GM19238 (cell line): ENCODE results near the gene RGPD8.
"Not testable (repeated sequence)": the region's sequence is repeated elsewhere in the genome, so short reads cannot be mapped to it uniquely, and the experiment has no call there.

ENCODE experiments used
- DNase-seq: peaks from one replicate; pipeline ENCODE4 v3.0.0; 2011; ENCODE audit warnings: low spot score; ENCODE audit not compliant: insufficient read length

Gene RGPD8

DNA sequence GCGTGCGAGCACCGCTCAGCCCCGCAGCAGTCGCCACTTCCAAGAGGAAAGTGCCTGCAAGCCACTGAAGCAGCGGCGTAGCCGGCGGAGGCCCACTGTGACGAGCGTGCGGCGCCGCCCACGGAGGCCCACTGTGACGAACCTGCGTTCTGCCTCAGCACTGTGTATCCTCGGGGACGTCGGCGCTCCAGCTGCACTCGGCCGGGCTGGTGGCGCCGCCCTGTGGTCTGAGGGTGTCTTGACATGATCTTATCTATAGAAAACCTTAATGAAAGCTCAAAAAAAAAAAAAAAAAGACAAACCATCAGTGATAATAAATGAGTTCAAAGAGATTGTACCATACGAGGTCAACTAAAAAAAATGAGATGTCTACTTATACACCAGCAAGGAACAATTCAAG, at the start of gene RGPD8:
RGPD8 (minus strand) TSS at position 166 of the 400 bp plus-strand sequence. CDS start 192 bp downstream, outside the sequence.
- DNase-seq, result peak; percentile 20

DNA sequence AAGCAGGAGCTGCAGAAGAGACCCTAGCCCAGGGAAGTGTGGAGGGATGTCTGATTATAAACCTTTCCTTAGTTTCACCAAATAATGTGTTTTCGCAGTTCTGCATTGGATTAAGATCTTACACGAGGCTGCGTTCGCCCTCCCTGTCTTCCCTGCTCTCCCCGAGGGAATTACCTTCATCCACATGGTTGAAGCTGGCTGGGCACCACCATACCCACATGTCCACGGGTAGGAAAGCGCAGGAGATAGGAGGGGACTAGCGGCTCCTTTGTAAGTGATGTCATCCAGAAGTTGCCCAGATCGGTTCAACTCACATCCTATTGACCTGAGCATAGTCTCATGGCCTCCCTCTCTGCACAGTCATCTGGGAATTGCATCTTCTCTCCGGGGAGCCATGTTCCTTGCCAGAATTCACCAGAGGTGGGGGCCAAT, 49.6 kb upstream of the RGPD8 start:
- peak; percentile 10 for DNase-seq

DNA sequence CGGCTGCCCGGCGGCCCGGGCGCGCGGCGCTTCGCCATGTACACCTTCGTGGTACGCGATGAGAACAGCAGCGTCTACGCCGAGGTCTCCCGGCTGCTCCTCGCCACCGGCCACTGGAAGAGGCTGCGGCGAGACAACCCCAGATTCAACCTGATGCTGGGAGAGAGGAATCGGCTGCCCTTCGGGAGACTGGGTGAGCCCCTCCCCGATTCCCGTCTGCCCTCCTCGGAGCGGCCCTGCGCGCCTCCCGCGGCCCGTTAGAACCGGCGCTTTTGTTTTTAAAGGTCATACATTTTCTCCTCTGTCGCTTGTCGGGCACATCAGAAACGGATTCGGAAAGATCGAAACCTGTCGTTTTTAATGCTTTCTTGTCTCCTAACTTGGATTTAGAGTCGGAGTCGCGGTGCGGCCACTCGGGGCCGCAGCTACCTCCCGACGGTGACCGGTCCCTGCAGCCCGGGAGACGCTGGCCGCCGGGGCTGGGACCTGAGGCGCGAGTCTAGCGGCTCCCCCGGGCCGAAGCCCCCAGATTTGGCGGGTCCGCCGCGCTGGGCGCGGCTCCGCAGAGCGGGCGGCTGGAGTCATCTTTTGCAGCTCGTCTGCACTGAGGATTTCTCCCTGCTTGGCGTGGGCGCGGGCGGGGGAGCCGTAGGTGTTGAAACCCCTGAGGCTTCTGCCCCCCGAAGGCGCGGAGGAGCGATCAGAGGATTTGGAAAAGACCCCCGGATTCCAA, 49.0 kb upstream of the RGPD8 start:
- peak; percentile 30 for DNase-seq

DNA sequence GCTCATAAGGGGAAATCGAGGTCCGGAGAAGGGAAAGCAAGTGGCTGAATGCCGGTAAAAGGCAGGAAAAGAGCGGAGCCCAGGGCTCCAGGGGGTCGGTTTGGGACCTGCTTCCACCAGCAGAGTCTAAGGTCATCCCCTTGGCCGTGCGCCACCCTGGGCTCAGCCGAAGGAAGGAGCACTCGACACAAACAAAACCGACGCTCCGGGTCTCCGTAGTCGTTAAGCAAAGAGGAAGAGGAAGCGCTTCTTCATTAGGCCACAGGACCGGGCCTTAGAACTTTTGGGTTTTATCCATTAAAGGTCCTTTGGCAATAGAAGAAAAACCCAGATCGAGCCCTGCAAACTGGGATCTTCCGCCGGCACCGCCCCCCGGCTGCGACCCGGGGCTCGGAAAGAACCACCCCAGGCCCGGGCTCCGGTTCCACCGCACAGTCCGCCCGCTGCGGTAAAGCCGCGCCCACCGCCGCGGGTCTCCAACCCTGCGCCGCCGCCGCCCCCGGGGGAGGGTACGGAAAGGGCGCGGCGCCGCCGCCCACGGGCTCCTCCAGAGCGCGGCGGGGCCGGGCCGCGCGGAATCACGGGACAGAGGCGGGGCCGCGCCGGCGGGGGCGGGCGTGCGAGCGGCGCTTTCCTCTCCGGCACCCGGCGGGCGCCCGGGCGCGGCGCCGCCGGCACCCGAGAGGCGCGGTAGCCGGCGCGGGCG, 48.2 kb upstream of the RGPD8 start, which contains the start of gene TTL:
TTL (plus strand) TSS at position 629 of the 706 bp plus-strand sequence. CDS start 189 bp downstream, outside the sequence.
- peak; percentile 82 for DNase-seq

DNA sequence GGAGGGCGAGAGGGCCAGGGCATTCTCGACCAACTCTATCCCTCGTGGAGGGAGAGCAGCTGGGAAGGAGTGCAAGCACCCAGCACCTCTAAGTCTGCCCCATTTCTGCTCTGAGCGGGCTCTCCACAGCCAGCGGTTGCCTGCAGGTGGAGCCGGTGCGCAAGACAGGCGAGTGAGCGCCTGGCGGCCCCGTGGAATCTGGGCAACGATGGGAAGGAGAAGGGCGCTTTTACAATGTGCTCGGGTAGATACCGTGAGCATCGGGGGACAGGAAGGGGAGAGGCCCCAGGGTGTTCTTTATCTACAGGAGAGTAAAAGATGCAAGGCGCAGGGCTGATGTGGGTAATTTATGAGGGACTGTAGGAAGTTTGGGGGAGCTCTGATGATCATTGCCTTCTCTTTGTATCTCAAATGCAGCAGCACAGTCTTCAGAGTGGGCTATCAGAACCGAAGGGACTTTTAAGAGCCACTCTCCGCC, 47.6 kb upstream of the RGPD8 start:
- DNase-seq, result peak; percentile 87

DNA sequence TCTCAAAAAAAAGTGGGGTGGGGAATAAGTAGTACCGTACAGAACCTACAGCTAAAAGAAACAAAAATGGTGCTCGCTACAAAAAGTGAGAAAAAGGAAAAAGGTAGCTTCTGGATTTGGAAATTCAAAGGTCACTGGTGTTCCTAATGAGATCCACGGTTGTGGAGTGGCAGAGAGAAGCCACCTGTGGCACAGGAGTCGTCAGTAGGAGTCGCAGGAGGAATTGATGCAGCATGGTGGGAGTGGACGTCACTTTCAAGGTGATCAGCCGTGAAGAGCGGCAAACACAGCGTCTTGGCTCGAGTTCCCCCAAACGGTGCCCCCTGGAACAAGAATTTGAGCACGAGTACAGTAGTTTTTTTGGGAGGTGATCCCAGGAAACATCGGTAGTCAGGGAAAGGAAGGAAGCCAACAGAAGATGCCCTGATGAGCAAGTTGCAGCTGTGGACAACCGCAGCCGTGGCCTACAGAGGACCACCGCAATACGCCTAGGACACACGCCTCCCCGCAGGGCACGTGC, 47.1 kb upstream of the RGPD8 start:
- peak; percentile 18 for DNase-seq

DNA sequence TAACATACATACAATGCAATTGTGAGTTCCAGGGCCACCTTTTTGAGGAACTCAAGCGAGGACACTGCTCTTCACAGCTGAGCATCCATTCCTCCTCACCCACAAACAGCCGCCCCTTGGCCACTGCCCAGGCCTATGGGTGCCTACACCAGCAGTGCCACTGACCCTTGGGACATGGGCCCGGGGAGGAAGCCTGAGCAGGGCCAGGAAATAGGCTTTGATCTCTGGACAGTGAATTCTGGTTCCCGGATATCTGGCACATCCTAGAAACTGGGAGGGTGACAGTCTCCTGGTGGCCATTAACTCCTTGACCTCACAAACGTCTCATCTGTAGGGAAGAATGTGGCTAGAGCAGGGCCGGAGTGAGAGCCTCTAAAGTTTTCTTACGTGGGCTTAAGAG, 43.0 kb upstream of the RGPD8 start:
- DNase-seq, result no peak

DNA sequence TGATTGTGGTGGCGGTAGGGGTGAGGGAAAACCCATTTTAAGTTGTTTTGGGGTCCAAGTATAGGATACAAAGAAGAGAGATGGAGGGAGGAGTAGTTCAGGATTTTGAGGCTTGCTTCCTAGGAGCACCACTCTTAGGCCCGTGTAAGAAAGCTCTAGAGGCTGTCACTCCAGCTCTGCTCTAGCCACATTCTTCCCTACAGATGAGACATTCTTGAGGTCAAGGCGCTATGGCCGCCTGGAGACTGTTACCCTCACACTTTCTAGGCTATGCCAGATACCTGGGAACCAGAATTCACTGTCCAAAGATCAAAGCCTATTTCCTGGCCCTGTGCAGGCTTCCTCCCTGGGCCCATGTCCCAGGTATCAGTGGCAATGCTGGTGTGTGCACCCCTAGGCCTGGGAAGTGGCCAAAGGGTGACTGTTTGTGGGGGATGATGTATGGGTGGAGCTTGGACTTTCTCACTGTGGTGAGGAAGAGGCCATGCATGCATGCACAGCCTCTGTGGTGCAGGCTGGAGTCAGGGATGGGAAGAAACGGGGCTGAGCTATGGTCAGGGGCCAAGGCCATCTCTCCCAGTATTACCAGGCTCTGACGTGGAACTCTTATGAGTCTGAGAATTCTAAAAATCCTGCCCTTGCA, 41.5 kb upstream of the RGPD8 start:
- DNase-seq, result no peak

DNA sequence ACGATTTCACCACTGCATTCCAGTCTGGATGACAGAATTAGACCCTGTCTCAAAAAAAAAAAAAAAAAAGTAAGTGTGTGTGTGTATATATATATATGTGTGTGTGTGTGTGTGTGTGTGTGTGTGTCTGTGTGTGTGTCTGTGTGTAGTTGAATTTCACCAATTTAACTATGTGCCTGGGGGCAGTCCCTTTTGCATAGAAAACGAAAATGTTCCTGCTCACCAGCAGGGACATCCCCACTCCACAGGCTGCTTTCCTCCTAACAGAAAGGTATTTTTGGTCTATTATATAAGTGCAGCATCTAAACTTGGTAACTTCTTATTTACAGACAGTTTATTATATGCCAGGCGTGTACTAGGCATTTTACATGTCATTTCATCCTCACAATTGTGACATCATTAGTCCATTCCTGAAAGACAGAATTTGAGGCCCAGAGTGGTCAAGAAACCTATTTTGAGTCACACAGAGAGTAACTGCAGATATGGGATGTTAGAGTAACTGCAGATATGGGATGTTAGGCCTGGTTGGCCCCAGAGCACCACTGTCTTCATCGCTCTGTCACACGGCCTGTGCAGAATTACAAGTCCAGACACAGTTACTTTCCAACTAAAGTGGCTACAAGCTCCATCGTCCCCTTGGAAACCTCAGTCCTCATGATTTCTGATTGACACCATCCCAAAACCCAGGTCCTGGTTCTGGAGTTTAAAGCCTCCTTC, 39.3 kb upstream of the RGPD8 start:
- no peak for DNase-seq

DNA sequence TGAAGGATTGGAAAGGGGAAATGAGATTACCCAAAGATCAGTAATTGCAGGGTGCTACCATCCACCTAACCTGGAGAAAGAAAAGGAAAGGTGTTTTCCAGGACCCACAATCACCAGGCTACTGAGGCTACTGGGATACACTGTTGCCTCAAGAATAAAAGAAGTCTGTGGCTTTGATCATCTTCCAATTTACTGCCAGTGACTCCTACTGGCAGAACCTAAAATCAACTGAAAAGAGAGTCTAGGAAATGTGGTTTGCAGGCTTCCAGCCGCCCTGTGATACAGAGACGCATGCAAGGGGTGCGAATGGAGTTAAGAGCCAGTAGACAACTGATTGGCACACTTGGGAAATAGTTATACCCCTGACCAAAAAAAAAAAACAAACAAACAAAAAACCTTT, 31.9 kb upstream of the RGPD8 start:
- no peak for DNase-seq

DNA sequence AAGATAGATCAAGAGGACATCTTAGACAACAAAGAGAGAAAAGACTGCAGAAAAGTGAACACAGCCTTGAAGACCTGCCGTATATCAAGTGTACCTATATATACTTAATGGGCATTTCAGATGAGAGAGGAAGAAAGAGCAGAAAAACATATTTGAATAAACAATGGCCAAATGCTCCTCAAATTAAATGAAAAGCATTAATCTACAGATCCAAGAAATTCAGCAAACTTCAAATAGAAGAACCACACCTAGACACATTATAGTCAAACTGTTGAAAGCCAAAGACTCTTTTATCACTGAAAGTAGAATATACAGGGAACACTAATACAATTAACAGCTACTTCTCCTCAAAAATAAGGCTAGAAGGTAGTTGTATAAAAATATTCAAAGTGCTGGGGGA, 29.8 kb upstream of the RGPD8 start:
- DNase-seq, result no peak

DNA sequence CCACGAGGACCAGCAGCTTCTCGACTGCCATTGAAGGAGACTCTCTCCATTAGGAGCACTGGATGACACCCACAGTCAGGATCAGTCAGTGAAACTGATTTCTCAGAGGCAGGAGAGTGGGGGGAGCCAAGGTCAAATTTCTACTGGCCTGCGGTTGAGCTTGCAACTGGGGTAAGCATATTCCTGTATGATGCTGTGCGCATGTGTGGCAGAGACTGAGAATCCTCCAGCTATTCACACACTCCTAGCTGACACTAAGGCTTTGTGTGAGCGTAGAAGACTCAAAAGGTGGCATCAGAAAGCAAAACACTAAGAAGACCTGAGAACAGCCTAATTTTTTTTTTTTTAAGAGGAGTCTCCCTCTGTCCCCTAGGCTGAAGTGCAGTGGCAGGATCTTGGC, 28.7 kb upstream of the RGPD8 start:
- no peak for DNase-seq

DNA sequence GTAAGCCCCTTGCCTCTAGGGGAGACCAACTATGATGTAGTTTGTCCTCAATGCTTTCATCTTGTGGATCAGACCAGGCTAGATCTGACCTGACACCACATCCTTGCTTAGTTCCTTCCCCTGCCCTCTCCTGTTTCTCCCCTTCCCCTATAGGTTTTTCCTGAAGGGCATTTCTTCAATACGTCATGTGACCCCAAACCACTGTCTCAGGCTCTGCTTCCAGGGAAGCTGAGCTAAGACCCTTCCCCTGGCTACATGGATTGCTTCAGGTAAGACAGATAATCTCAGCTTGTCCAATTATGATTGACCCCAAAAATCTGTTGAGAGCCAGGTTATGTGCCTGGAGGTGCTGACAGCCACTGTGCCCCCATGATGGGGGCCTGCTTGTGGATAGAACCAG, 25.9 kb upstream of the RGPD8 start:
- DNase-seq, result no peak

DNA sequence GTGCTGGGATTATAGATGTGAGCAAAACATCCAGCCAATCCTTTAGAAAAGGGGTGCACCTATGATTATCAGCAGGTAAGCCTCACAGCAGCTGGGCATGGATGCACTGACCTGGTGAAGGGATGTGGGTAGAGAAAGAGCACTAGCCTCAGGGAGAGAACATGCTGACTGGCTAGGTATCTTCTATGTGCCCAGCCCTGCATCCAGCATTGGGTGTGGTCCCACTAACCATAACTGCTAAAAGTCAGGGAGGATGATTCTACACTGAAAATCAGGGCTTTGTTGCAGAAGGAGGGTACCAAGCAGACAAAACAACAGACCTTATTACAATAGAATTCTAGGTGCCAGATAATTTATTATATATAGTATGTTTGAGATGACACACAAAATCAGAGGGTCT, 21.1 kb upstream of the RGPD8 start:
- no peak for DNase-seq

DNA sequence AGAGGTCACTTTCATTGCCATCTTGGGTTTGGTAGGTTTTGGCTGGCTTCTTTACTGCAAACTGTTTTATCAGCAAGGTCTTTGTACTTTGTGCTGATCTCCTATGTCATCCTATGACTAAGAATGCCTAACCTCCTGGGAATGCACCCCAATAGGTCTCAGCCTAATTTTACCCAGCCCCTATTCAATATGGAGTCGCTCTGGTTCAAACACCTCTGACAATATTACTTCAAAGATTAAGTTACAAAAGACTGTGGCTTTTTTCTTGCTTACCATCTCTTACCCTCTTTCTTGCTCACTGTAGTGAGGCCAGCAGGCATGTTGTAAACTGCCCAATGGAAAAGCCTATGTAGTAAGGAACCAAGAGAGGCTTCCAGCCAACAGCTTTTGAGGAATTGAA, 17.9 kb upstream of the RGPD8 start:
- DNase-seq, result no peak

DNA sequence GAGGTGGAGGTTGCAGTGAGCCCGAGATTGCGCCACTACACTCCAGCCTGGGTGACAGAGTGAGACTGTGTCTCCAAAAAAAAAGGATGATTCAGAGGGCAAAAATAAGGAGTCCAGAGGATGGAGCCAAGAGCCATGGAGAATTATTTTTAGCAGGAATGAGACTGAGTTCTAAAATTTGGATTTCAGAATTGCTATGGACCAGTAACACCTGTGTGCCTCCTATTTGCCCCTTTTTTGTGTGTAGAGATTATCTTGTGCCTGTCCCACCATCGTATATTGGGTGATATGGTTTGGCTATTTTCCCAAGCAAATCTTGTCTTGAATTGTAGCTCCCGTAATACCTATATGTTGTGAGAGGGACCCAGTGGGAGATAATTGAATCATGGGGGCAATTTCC, 16.4 kb upstream of the RGPD8 start:
- DNase-seq, result no peak

DNA sequence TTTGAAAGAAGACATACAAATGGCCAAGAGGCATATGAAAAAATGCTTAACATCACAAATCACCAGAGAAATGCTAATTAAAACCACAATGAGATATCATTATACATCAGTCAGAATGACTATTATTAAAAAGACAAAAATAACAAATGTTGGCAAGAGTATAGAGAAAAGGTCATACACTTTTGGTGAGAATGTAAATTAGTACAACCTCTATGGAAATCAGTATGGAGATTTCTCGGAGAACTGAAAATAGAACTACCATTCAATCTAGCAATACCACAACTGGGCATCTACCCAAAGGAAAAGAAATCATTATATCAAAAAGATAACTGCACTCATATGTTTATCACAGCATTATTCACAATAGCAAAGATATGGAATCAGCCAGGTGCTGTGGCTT, 10.8 kb upstream of the RGPD8 start:
- not testable (repeated sequence) for DNase-seq

DNA sequence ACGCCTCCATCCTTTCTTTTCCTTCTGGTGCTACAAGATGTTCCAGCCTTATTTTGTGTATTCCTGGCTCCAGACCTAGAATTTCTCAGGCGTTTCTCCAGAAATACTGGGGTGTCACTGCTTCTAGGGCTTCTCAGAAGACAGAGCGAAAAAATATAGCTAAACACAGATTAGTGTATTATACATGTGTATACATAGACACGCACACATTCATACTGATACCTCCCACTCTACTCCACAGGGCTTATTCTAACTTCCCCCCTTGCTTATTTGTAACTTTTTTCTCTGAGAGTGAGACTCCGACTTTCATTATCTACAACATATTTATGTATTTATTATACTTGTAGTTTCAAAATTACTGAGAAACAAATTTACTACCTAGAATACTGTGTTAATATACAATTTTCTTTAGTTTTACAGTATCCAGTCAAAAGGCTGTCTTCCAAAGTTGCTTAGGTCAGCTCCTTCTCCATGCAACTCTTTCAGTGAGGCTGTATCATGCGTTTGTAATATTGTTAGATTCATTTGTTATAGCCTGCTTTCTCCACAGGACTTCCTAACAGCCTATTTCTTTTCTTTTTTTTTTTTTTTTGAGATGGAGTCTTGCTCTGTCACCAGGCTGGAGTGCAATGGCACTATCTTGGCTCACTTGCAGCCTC, 5.3 kb upstream of the RGPD8 start:
- DNase-seq, result not testable (repeated sequence)

DNA sequence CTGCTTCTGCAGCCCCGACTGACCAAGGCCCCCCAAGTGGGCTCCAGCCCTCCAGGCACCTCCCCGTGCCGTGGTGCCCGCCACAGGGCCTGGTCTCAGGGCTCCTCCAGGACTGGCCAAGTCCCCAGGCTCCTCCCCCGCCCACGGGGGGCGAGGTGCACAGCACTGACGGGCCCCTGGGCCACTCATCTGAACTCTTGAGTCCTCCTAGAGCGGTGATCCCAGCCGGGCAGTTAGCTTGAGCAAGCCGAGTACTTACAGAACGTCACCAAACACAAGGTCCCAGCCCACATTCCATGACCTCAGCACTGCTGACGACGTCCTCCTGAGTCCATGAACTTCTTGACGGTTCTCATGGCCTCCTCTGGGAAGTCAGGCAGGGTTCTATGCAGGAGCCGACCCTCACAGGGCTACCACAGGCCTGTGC, 4.0 kb upstream of the RGPD8 start:
- DNase-seq, result not testable (repeated sequence)

DNA sequence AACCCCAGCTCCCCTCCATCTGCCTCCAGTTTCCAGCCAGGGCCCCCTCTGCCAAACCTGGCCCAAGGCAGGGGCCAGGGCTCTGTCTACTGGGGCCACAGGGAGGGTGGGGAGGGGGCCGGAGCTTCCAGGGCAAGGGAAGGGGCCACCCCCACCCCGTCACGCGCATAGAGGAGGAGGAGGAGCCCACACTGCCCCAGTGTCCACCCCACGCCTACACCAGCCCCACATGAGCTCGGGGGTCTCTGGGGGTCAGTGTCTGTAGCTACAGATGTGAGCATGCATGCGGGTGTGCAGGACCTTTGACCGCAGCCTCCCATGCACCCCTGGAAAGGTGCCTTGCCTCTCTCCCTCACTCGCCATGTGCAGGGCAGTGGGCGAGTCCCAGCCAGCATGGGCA, 3.5 kb upstream of the RGPD8 start:
- DNase-seq, result not testable (repeated sequence)
